ES-I3 (cell line): ENCODE results near the gene USP6.
A peak's percentile ranks its signal among the peaks of the same experiment; 100 is the strongest.
"Not testable (repeated sequence)": the region's sequence is repeated elsewhere in the genome, so short reads cannot be mapped to it uniquely, and the experiment has no call there.

Experiments used
- H3K36me3 ChIP-seq: 2 replicates; pipeline ENCODE4 v1.6.1; 2013; ENCODE audit warnings: mild to moderate bottlenecking, low read length, control low read depth, moderate library complexity; ENCODE audit not compliant: insufficient read depth
- H3K4me1 ChIP-seq: 2 replicates; pipeline ENCODE4 v1.6.1; 2013; ENCODE audit warnings: mild to moderate bottlenecking, control low read depth, low read length; ENCODE audit not compliant: insufficient read depth
- H3K9ac ChIP-seq: 2 replicates; pipeline ENCODE4 v1.6.1; 2013; ENCODE audit warnings: low read depth, mild to moderate bottlenecking, low read length, moderate library complexity
- H3K9me3 ChIP-seq: 2 replicates; pipeline ENCODE4 v1.6.1; 2013; ENCODE audit warnings: mild to moderate bottlenecking, low read length, moderate library complexity; ENCODE audit not compliant: control insufficient read depth, insufficient read depth

USP6 gene

GRCh38 chr17:5110816-5111215, 5.0 kb upstream of the USP6 start:
- Histone ChIP-seq H3K4me1 (no peaks in the 10 kb centered on the region), H3K9ac (peak overlapping the region; percentile 95), H3K9me3 (peaks cover 10% of the 10 kb centered on the region), H3K36me3 (peaks cover 31% of the 10 kb centered on the region)

- Histone ChIP-seq H3K36me3 (peaks cover 25% of the 10 kb centered on the region), H3K4me1 (no peaks in the 10 kb centered on the region)
Measured at GRCh38 chr17:5111402-5112204, 4.2 kb upstream of the USP6 start, which contains the start of gene ZNF232. Gene ZNF232 (minus strand): TSS chr17:5111878. CDS start chr17:5111822, 56 bp downstream.

GRCh38 chr17:5118219-5118618, 2.4 kb downstream of the USP6 start:
- no peaks in the 10 kb centered on the region for H3K4me1 ChIP-seq
- H3K36me3 ChIP-seq, result peaks cover 2% of the 10 kb centered on the region
- H3K9me3 ChIP-seq, result no peaks in the 10 kb centered on the region
- no peak overlapping the region for H3K9ac ChIP-seq

More at GRCh38 chr17:5111402-5112204, 4.2 kb upstream of the USP6 start, which contains the start of gene ZNF232:
- H3K9me3 ChIP-seq, result peaks cover 5% of the 10 kb centered on the region
- peak within 1 kb of the TSS; percentile 95 for H3K9ac ChIP-seq

GRCh38 chr17:5120036-5120435, 4.2 kb downstream of the USP6 start:
- no peak overlapping the region for H3K9ac ChIP-seq
- no peaks in the 10 kb centered on the region for H3K4me1 ChIP-seq
- H3K36me3 ChIP-seq, result no peaks in the 10 kb centered on the region
- H3K9me3 ChIP-seq, result no peaks in the 10 kb centered on the region

- not testable (repeated sequence) for H3K36me3 ChIP-seq, H3K9me3 ChIP-seq, H3K9ac ChIP-seq, H3K4me1 ChIP-seq
Measured at GRCh38 chr17:5120436-5121185, 4.8 kb downstream of the USP6 start.

GRCh38 chr17:5121186-5121841, 5.5 kb downstream of the USP6 start:
- Histone ChIP-seq H3K9ac (no peak overlapping the region), H3K4me1 (no peaks in the 10 kb centered on the region)

GRCh38 chr17:5122056-5122455, 6.2 kb downstream of the USP6 start:
- H3K9me3 ChIP-seq, H3K4me1 ChIP-seq, H3K36me3 ChIP-seq: not testable (repeated sequence)
- peak overlapping the region; percentile 86 for H3K9ac ChIP-seq

More at GRCh38 chr17:5121186-5121841, 5.5 kb downstream of the USP6 start:
- no peaks in the 10 kb centered on the region for H3K36me3 ChIP-seq
- no peaks in the 10 kb centered on the region for H3K9me3 ChIP-seq

GRCh38 chr17:5122586-5123342, 6.9 kb downstream of the USP6 start:
- Histone ChIP-seq H3K9ac (peak overlapping the region; percentile 86), H3K9me3 (no peaks in the 10 kb centered on the region), H3K36me3 (no peaks in the 10 kb centered on the region), H3K4me1 (no peaks in the 10 kb centered on the region)

- H3K36me3 ChIP-seq, result no peaks in the 10 kb centered on the region
- H3K9me3 ChIP-seq, result no peaks in the 10 kb centered on the region
- H3K4me1 ChIP-seq, result no peaks in the 10 kb centered on the region
- no peak overlapping the region; the same call in 1 of the 2 replicates for H3K9ac ChIP-seq
Measured at GRCh38 chr17:5123343-5124124, 7.7 kb downstream of the USP6 start.

GRCh38 chr17:5124125-5124760, 8.4 kb downstream of the USP6 start:
- H3K9ac ChIP-seq, H3K4me1 ChIP-seq, H3K9me3 ChIP-seq, H3K36me3 ChIP-seq: not testable (repeated sequence)

- not testable (repeated sequence) for H3K4me1 ChIP-seq, H3K9ac ChIP-seq, H3K9me3 ChIP-seq, H3K36me3 ChIP-seq
Measured at GRCh38 chr17:5124896-5125295, 9.1 kb downstream of the USP6 start.

GRCh38 chr17:5126719-5127488, 11.1 kb downstream of the USP6 start:
- Histone ChIP-seq H3K9ac (no peak overlapping the region), H3K9me3 (no peaks in the 10 kb centered on the region), H3K36me3 (no peaks in the 10 kb centered on the region), H3K4me1 (no peaks in the 10 kb centered on the region)
